HepG2 (cell line): Measurements from ENCODE around the gene HIC1. TPM values are rescaled to one million over a fixed set of nuclear protein-coding genes. Genes with fewer than 3 reads are reported as not detected.

Experiments
- ATAC-seq: fragments of 200-7000 bp; cut with Tn5 transposase; 3 replicates; pipeline ENCODE4 v1.9.1; 2020; ENCODE audit warnings: mild to moderate bottlenecking, moderate library complexity
- BruUV-seq: library from RNA; stranded (reverse); fragments of 400-500 nt; replicated peaks from 2 replicates; lab custom pipeline; 2021; lab: Mats Ljungman, UMichigan
- CTCF ChIA-PET: fragments of 300-600 bp; formaldehyde crosslinking; extraction: SDS; loops from one replicate; lab custom pipeline; 2021; ENCODE audit warnings: low total read pairs, inconsistent platforms, low intra/inter-chr PET ratio; lab: Yijun Ruan, JAX
- POLR2A ChIA-PET: fragments of 350-600 bp; sonication (Branson Sonifier 250); formaldehyde crosslinking; loops from one replicate; lab custom pipeline; 2020; ENCODE audit warnings: antibody characterized with exemption, inconsistent platforms; lab: Yijun Ruan, JAX
- DNase-seq: peaks from one replicate; pipeline ENCODE4 v3.0.0-alpha.2; 2015; ENCODE audit warnings: low spot score
- FAIRE-seq: peaks from 3 replicates; lab custom pipeline; 2011; peaks lifted over from hg19 to GRCh38; lab: Jason Lieb, UNC
- H2AFZ ChIP-seq: one replicate; pipeline ENCODE4 v1.6.1; 2011; ENCODE audit warnings: low read length, inconsistent platforms
- H3K27ac ChIP-seq: fragments of 300-600 bp; 3 replicates; pipeline ENCODE4 v1.8.0; 2011; ENCODE audit warnings: mixed run types, mild to moderate bottlenecking, mixed read lengths, low read length, inconsistent platforms; ENCODE audit not compliant: insufficient read depth; ENCODE audit errors: extremely low read length
- H3K27me3 ChIP-seq, 2 experiments: fragments of 200-600 bp in 1 of 2; 2 replicates in 1 of 2; 3 replicates in 1 of 2; pipeline versions ENCODE4 v1.6.0 to v1.8.0; 2011; ENCODE audit warnings: low read length in 2 of 2, mild to moderate bottlenecking in 2 of 2, moderate library complexity in 2 of 2, inconsistent platforms in 1 of 2; ENCODE audit not compliant: insufficient read depth in 2 of 2, control insufficient read depth in 1 of 2
- H3K36me3 ChIP-seq, 2 experiments: fragments of 200-600 bp in 1 of 2; replicated peaks in 1 of 2; 2 replicates in 1 of 2; 3 replicates in 1 of 2; pipeline versions ENCODE4 v1.5.1 to v1.8.0; 2011; ENCODE audit warnings: low read length in 2 of 2, inconsistent platforms in 1 of 2; ENCODE audit not compliant: insufficient read depth in 2 of 2, control insufficient read depth in 1 of 2
- H3K4me1 ChIP-seq: 2 replicates; pipeline ENCODE4 v1.5.1; 2012; ENCODE audit warnings: low read length, inconsistent platforms; ENCODE audit not compliant: insufficient read depth
- H3K4me2 ChIP-seq: 2 replicates; pipeline ENCODE4 v1.6.0; 2011; ENCODE audit warnings: low read depth, low read length, inconsistent platforms
- H3K4me3 ChIP-seq, 3 experiments: fragments of 200-600 bp in 1 of 3; sonication (generic), shearing (Covaris generic) in 1 of 3; replicated peaks in 1 of 3; 2 replicates each; pipeline ENCODE4 v1.5.1; 2011 to 2016; ENCODE audit warnings: low read length in 3 of 3, inconsistent platforms in 2 of 3, low read depth in 2 of 3, mild to moderate bottlenecking in 2 of 3, control low read depth in 1 of 3, mixed read lengths in 1 of 3; ENCODE audit not compliant: insufficient read depth in 1 of 3
- H3K79me2 ChIP-seq: one replicate; pipeline ENCODE4 v1.6.1; 2011; ENCODE audit warnings: low read length, inconsistent platforms; ENCODE audit not compliant: insufficient read depth
- H3K9ac ChIP-seq: 2 replicates; pipeline ENCODE4 v1.6.0; 2011; ENCODE audit warnings: mild to moderate bottlenecking, low read depth, low read length, inconsistent platforms; ENCODE audit not compliant: insufficient read depth
- H3K9me3 ChIP-seq: 2 replicates; pipeline ENCODE4 v1.5.1; 2012; ENCODE audit warnings: mild to moderate bottlenecking, low read length
- H4K20me1 ChIP-seq: 2 replicates; pipeline ENCODE4 v1.6.0; 2011; ENCODE audit warnings: inconsistent platforms, mild to moderate bottlenecking, low read length, moderate library complexity; ENCODE audit not compliant: insufficient read depth
- ATRX ChIP-seq: sonication (generic); formaldehyde crosslinking; IDR thresholded peaks from 2 replicates; pipeline ENCODE4 v1.4.0; 2020; ENCODE audit warnings: missing genetic modification reagents, borderline replicate concordance
- POGZ ChIP-seq: sonication (generic); formaldehyde crosslinking; IDR thresholded peaks from 2 replicates; pipeline ENCODE4 v1.4.0; 2020; ENCODE audit warnings: mild to moderate bottlenecking, missing genetic modification reagents
- PTBP1 ChIP-seq: fragments of 200-400 bp; formaldehyde crosslinking; IDR thresholded peaks from 2 replicates; pipeline ENCODE4 v1.6.1; 2018; ENCODE audit warnings: low read length, low read depth; ENCODE audit not compliant: poor library complexity, severe bottlenecking
- RBM39 ChIP-seq: fragments of 200-400 bp; formaldehyde crosslinking; IDR thresholded peaks from one replicate; pipeline ENCODE4 v1.6.1; 2018; ENCODE audit warnings: antibody characterized with exemption, mild to moderate bottlenecking, low read depth, low read length; ENCODE audit not compliant: poor library complexity, severe bottlenecking
- SMAD9 ChIP-seq: sonication (generic); formaldehyde crosslinking; IDR thresholded peaks from 2 replicates; pipeline ENCODE4 v1.5.1; 2020; ENCODE audit warnings: mild to moderate bottlenecking, missing genetic modification reagents
- TMF1 ChIP-seq: sonication (generic); formaldehyde crosslinking; IDR thresholded peaks from 2 replicates; pipeline ENCODE4 v1.8.1; 2022; ENCODE audit warnings: low read depth, missing genetic modification reagents
- ZNF282 ChIP-seq: fragments of 450-650 bp; IDR thresholded peaks from 2 replicates; pipeline ENCODE4 v1.6.1; 2018; ENCODE audit not compliant: partially characterized antibody
- ZNF619 ChIP-seq: sonication (generic); formaldehyde crosslinking; IDR thresholded peaks from 2 replicates; pipeline ENCODE4 v1.4.0; 2020; ENCODE audit warnings: mild to moderate bottlenecking, missing genetic modification reagents
- ZNF781 ChIP-seq: sonication (generic); formaldehyde crosslinking; IDR thresholded peaks from 2 replicates; pipeline ENCODE4 v1.5.1; 2020; ENCODE audit warnings: borderline replicate concordance, mild to moderate bottlenecking, missing genetic modification reagents; ENCODE audit errors: not compliant biosample characterization
- ZNF83 ChIP-seq: sonication (generic); formaldehyde crosslinking; IDR thresholded peaks from 2 replicates; pipeline ENCODE4 v1.4.0; 2020; ENCODE audit warnings: missing genetic modification reagents, mild to moderate bottlenecking, borderline replicate concordance
- WGBS: methylation state at CpG from one replicate; pipeline ENCODE4 v1.1.6; 2017; ENCODE audit warnings: low lambda C conversion rate; 5-methylcytosine and 5-hydroxymethylcytosine counted together
- in situ Hi-C: cut with HindIII; loops from 2 replicates; pipeline ENCODE4 v1.10.0; 2017; ENCODE audit warnings: low pct_unique_long_range_greater_than_20kb; ENCODE audit not compliant: extremely low pct_ligation_motif_present
- intact Hi-C: fragments of 100-400 bp; cut with micrococcal nuclease; formaldehyde crosslinking; loops from one replicate; pipeline ENCODE4 v1.10.0; 2022; ENCODE audit not compliant: unreplicated experiment
- polyA plus RNA-seq, 8 experiments: library from polyadenylated mRNA; depleted of rRNA in 3 of 8; stranded (reverse) in 7 of 8; unstranded in 1 of 8; fragments of >200 nt; fragmentation: Illumina TruSeq in 4 of 8; extraction: Trizol in 4 of 8; gene quantifications; 2 replicates each; pipeline versions ENCODE4 v1.2.1 to v1.2.3, GENCODE V29; 2011 to 2016; ENCODE audit warnings: low read depth in 4 of 8, missing spikeins in 1 of 8, mixed read lengths in 1 of 8; ENCODE audit not compliant: insufficient read depth in 1 of 8
- total RNA-seq, 5 experiments: library from RNA; depleted of rRNA; stranded (reverse); fragments of >200 nt; fragmentation: Illumina TruSeq; extraction: Trizol; gene quantifications; 2 replicates each; pipeline ENCODE4 v1.2.3, GENCODE V29; 2016; ENCODE audit warnings: low read depth in 1 of 5
- TF ChIP-seq, protein P1 (sequence below): sonication (generic); formaldehyde crosslinking; IDR thresholded peaks from 2 replicates; pipeline ENCODE4 v1.4.0; 2020; ENCODE audit warnings: missing genetic modification reagents, borderline replicate concordance
- TF ChIP-seq, protein P2 (sequence below): sonication (generic); formaldehyde crosslinking; IDR thresholded peaks from 2 replicates; pipeline ENCODE4 v1.5.1; 2020; ENCODE audit warnings: mild to moderate bottlenecking, missing genetic modification reagents, moderate library complexity
- TF ChIP-seq, protein P3 (sequence below): sonication (generic); formaldehyde crosslinking; IDR thresholded peaks from 2 replicates; pipeline ENCODE4 v1.8.0; 2022; ENCODE audit warnings: mild to moderate bottlenecking, missing genetic modification reagents, moderate library complexity

HIC1 gene
- total and polyA plus RNA-seq, 2 of the 13 experiments (the other 11 are each of a cell fraction or from before 2014, with no cell fraction given), result 0.04 to 0.31 TPM

DNA sequence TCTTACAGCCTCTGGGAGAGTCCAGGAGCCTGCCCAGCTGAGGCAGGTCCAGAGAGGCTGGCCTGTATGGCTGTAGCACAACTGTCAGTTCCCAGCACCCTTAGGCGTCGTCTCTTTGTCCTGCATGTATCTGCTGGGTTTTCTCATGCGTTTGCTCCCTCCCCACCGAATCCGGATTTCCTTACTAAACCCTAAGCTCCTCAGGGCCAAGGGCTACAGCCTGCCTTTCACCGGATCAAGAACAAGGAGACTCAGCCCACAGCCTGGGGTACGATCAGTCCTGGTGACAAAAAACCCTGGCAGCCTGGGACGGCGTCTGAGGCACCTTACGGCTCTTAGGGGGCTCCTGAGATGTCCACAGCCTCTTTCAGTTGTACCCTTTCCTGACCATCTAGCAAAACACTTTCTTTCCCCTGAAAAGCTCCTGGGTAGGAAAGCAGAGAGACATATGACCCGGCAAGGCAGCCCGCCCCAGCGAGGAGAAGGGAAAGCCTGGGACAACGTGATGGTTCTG, 12.2 kb downstream of the HIC1 start (continued):
- 0 out of 2 replicates have a peak, but pooled peaks have one; percentile 9 for TF ChIP-seq POGZ
- TF ChIP-seq, all 625 proteins: peak for 9

DNA sequence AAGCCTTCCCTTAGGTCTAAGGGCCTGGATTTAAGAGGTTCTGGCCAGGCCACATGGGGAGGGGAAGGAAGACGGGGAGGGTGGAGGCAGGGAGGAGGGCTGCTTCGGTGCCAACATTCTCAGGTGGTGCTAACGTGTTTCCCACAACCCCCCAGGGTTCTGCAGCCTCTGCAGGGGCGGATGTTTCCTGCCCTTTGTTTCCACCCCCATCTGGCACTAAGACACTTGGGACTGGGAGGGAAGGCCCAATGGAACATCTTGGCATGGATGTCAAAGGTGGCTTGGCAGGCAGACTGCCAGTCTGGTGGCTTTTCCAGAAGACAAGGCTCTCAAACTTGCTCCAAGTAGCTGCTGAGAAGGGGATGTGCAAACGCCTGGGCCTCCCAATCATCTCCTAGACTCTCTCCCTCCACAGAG, 12.7 kb downstream of the HIC1 start:
- in situ Hi-C loops (no loop called here), intact Hi-C loops (no loop called here)
- Histone ChIP-seq H3K4me1 (peaks cover 38% of the 10 kb centered on the region), H3K9ac (no peak overlapping the region), H3K27me3 (no peaks in the 10 kb centered on the region), H3K4me2 (no peak overlapping the region), H3K27ac (peak overlapping the region; percentile 54), H2AFZ (no peak overlapping the region), H3K9me3 (no peaks in the 10 kb centered on the region), H4K20me1 (no peaks in the 10 kb centered on the region), H3K4me3 (no peak overlapping the region), H3K36me3 (peaks cover 15 to 33% of the 10 kb centered on the region in 2 experiments), H3K79me2 (no peaks in the 10 kb centered on the region)
- no TSS peak for BruUV-seq
- CTCF ChIA-PET, result no interaction called here
- POLR2A ChIA-PET, result no interaction called here
- DNase-seq (no peak), FAIRE-seq (no peak), ATAC-seq (no peak)
- no peak for TF ChIP-seq PTBP1
- no peak for TF ChIP-seq ATRX (CRISPR knock-in tag)
- TF ChIP-seq ZNF83, result no peak
- no peak for TF ChIP-seq ZNF282
- TF ChIP-seq, protein P1, sequence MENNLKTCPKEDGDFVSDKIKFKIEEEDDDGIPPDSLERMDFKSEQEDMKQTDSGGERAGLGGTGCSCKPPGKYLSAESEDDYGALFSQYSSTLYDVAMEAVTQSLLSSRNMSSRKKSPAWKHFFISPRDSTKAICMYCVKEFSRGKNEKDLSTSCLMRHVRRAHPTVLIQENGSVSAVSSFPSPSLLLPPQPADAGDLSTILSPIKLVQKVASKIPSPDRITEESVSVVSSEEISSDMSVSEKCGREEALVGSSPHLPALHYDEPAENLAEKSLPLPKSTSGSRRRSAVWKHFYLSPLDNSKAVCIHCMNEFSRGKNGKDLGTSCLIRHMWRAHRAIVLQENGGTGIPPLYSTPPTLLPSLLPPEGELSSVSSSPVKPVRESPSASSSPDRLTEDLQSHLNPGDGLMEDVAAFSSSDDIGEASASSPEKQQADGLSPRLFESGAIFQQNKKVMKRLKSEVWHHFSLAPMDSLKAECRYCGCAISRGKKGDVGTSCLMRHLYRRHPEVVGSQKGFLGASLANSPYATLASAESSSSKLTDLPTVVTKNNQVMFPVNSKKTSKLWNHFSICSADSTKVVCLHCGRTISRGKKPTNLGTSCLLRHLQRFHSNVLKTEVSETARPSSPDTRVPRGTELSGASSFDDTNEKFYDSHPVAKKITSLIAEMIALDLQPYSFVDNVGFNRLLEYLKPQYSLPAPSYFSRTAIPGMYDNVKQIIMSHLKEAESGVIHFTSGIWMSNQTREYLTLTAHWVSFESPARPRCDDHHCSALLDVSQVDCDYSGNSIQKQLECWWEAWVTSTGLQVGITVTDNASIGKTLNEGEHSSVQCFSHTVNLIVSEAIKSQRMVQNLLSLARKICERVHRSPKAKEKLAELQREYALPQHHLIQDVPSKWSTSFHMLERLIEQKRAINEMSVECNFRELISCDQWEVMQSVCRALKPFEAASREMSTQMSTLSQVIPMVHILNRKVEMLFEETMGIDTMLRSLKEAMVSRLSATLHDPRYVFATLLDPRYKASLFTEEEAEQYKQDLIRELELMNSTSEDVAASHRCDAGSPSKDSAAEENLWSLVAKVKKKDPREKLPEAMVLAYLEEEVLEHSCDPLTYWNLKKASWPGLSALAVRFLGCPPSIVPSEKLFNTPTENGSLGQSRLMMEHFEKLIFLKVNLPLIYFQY, result no peak
- no peak for TF ChIP-seq SMAD9
- TF ChIP-seq RBM39, result no peak
- TF ChIP-seq, protein P2, sequence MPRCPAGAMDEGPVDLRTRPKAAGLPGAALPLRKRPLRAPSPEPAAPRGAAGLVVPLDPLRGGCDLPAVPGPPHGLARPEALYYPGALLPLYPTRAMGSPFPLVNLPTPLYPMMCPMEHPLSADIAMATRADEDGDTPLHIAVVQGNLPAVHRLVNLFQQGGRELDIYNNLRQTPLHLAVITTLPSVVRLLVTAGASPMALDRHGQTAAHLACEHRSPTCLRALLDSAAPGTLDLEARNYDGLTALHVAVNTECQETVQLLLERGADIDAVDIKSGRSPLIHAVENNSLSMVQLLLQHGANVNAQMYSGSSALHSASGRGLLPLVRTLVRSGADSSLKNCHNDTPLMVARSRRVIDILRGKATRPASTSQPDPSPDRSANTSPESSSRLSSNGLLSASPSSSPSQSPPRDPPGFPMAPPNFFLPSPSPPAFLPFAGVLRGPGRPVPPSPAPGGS (CRISPR knock-in tag), result no peak
- TF ChIP-seq TMF1 (CRISPR knock-in tag), result no peak
- TF ChIP-seq ZNF781, result no peak
- TF ChIP-seq, protein P3, sequence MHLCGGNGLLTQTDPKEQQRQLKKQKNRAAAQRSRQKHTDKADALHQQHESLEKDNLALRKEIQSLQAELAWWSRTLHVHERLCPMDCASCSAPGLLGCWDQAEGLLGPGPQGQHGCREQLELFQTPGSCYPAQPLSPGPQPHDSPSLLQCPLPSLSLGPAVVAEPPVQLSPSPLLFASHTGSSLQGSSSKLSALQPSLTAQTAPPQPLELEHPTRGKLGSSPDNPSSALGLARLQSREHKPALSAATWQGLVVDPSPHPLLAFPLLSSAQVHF (CRISPR knock-in tag), result no peak
- TF ChIP-seq ZNF619, result no peak
- WGBS, result 89% methylated on average over 5 of the region's 5 CpGs
